Muscle layer of colon (tissue), 2 donors: ENCODE results near the gene GALNT9.

ENCODE experiments used
- H3K27ac ChIP-seq: one replicate; pipeline ENCODE4 v1.7.0; 2013; ENCODE audit warnings: low read depth, mild to moderate bottlenecking, low read length, moderate library complexity
- H3K27me3 ChIP-seq, 2 donors: one replicate each; pipeline ENCODE4 v1.7.0; 2013; ENCODE audit warnings: low read length in 2 of 2, mild to moderate bottlenecking in 2 of 2; ENCODE audit not compliant: insufficient read depth in 2 of 2, control insufficient read depth in 1 of 2
- H3K36me3 ChIP-seq: one replicate; pipeline ENCODE4 v1.7.0; 2013; ENCODE audit warnings: mild to moderate bottlenecking, low read length; ENCODE audit not compliant: insufficient read depth
- H3K4me1 ChIP-seq: one replicate; pipeline ENCODE4 v1.7.0; 2013; ENCODE audit warnings: mild to moderate bottlenecking, low read length; ENCODE audit not compliant: insufficient read depth
- H3K4me3 ChIP-seq, 2 donors: one replicate each; pipeline ENCODE4 v1.7.0; 2013; ENCODE audit warnings: low read length in 2 of 2, low read depth in 1 of 2, mild to moderate bottlenecking in 1 of 2, moderate library complexity in 1 of 2
- H3K9ac ChIP-seq: one replicate; pipeline ENCODE4 v1.7.0; 2013; ENCODE audit warnings: low read length
- H3K9me3 ChIP-seq: one replicate; pipeline ENCODE4 v1.7.0; 2013; ENCODE audit warnings: mild to moderate bottlenecking, low read length
- donor health status: abdominal sarcoma.
- donor health status: Adenocarcinoma of cecum.

The GALNT9 gene

DNA sequence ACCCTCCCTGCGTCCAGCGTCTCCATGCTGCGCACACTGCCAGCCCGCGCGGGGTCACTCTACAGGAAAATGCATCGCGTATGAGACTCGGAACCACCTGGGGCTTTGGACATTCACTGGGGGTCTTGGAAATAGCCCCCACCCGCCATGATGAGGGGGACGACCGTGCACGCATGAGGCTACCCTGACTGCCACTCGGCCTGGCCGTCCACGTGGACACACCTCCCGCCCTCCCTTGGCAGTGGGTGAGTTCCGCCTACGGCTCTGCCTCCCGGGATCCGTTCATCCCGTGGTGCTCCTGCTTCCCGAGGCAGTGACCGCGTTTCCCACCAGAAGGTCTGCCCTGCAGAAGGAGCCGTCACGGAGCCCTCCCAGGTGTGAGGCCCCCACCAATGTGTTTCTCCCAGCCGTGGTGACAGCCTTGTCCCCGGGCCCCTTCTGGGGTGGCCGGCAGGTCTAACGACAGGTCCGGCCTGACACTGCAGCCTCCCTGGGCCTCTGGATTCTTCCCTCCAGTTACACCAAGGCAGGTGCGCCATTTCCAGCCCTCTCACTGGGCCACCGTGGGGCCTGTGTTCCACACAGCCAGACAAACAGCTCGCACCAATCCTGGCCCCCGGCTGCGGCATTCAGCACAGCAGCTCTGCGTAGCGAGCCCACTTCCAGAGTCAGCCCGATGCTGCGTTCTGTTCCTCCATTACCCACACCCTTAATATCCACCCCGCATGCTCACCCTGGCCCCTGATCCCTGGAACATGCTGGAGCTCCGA is 11.1 kb upstream of the GALNT9 start:
- peaks cover under 1 to 21% of the 10 kb centered on the region in 2 donors for H3K27me3 ChIP-seq
- no peak overlapping the region for H3K27ac ChIP-seq
- no peak overlapping the region for H3K9ac ChIP-seq

DNA sequence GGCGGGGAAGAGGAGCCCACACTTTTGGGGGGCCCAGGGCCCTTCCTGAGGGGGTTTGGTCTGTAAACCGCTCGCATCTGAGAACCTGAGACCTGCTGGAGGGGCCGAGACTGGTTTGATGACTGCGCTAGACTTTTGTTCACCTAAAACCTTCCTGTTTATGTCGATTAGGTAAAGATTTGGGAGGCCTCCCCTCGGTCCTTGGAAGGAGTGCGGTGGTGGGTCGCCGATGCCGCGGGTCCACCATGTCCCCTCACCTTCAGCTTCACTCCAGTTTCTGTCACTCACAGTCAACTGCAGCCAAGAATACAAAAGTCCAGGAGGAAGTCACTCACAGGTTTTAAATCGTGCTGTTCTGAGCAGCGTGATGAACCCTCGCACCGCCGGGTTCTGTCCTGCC is 10.5 kb upstream of the GALNT9 start:
- peaks cover 20% of the 10 kb centered on the region for H3K4me1 ChIP-seq
- peaks cover 6 to 27% of the 10 kb centered on the region in 2 donors for H3K27me3 ChIP-seq
- H3K4me3 ChIP-seq = no peak overlapping the region
- no peaks in the 10 kb centered on the region for H3K9me3 ChIP-seq
- H3K27ac ChIP-seq = no peak overlapping the region
- H3K36me3 ChIP-seq = no peaks in the 10 kb centered on the region
- H3K9ac ChIP-seq = no peak overlapping the region

More for the DNA sequence above, 11.1 kb upstream of the GALNT9 start:
- H3K4me1 ChIP-seq = peaks cover 20% of the 10 kb centered on the region
- H3K36me3 ChIP-seq = no peaks in the 10 kb centered on the region
- no peak overlapping the region for H3K4me3 ChIP-seq
- no peaks in the 10 kb centered on the region for H3K9me3 ChIP-seq

DNA sequence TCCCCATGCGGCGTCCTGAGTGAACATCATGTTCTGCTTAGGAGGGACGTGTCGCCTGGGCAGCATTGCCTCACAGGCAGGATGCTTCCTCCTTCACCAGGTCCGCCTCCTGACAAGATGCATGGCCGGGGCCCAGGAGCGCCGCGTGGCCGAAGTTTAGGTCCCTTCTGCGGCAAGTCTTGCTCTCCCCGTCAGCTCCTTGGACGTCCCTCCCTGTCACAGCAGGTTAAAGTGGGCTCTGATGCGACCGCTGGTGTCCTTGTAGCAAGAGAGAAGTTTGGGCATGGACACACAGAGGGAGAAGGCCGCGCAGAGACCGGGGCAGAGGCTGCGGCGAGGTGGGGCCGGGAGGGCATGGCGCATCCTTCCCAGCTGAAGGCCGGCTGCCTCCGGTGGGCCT is 9.4 kb upstream of the GALNT9 start:
- H3K4me1 ChIP-seq = peaks cover 13% of the 10 kb centered on the region
- H3K4me3 ChIP-seq = no peak overlapping the region
- no peak overlapping the region for H3K27ac ChIP-seq
- H3K36me3 ChIP-seq = no peaks in the 10 kb centered on the region
- H3K9me3 ChIP-seq = no peaks in the 10 kb centered on the region
- H3K9ac ChIP-seq = no peak overlapping the region
- peaks cover 9 to 36% of the 10 kb centered on the region in 2 donors for H3K27me3 ChIP-seq

DNA sequence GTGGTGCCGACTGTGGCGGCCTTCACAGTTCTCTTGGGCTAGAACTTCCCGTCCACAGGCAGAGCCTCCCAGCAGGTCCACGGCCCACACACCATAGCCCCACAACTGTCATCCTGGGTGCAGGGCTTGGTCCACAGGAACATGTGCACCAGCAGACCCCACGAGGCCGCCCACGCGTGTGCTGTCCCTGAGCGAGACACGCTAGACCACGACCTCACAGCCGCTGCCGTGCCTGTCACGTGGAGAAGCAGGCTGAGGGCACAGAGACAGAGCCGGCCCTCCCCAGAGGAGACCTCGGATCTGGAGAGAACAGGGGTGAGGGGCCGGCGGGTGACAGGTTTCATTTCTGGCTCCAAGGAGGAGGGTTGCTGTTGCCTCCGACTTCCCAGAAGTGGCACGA is 8.9 kb upstream of the GALNT9 start:
- no peaks in the 10 kb centered on the region for H3K9me3 ChIP-seq
- peaks cover 8% of the 10 kb centered on the region for H3K4me1 ChIP-seq
- peaks cover 12 to 41% of the 10 kb centered on the region in 2 donors for H3K27me3 ChIP-seq
- H3K36me3 ChIP-seq = no peaks in the 10 kb centered on the region
- H3K27ac ChIP-seq = no peak overlapping the region
- no peak overlapping the region for H3K9ac ChIP-seq
- no peak overlapping the region for H3K4me3 ChIP-seq

DNA sequence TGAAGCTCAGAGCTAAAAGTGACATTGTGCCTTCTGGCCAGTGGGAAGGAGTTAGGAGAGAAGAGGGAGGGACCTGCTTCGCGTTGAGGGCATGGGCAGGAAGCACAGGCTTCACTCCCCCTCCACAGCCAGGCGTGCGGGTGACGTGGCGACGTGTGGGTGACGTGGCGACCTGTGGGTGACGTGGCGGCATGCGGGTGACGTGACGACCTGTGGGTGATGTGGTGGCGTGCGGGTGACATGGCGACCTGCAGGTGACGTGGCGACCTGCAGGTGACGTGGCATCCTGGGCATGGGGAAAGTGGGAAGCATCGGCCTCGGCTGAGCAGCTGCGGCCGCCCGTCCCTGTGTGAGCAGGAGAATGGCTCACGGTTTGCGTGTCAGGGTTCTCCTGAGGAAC is 8.2 kb upstream of the GALNT9 start:
- Histone ChIP-seq H3K27me3 (peaks cover 18 to 48% of the 10 kb centered on the region in 2 donors), H3K4me3 (no peak overlapping the region)

DNA sequence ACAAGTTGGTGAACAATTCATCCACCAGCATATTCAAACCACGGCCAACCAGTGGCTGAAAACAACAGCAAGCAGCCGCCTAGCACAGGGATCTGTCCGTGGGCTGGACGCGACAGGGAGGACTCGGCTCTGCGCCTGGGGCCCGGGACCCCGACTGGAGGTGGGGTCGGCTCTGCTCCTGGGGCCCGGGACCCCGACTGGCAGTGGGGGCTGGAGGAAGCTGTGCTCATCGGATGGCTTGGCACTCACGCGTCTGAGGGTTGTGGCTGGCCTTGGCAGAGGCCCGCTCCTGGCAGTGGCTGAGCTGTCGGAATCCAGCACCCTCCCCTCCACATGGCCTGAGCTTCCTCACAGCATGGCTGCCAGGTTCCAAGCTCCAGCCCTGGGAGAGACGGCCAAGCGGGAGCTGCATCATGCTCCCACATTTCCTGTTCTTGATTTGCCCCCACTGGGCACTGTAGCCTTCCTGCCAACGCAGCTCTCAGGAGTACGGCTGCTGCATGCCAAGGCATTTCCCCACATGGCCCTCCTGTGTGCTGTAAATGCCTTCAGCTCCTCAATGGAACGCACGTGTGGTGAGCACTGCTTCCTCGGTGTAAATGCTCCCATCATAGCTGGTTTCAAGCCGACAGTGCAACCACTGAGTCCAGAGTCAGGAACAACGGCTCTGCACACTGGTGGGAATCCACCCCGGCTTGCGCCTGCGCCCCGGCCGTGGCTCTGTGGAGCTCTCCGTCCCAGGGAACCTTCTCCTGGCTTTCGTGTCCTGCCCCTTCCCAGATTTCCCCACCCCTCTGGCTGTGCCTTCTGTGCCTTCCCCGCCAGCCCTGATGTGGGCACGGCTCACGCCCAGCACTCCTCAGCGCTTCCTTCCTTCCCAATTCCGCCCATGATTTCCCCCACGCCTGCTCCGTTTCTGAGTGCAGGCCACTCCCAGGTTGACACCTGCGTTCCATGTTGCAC is 7.3 kb upstream of the GALNT9 start:
- Histone ChIP-seq H3K27me3 (peaks cover 26 to 57% of the 10 kb centered on the region in 2 donors), H3K4me3 (no peak overlapping the region), H3K9ac (no peak overlapping the region), H3K27ac (no peak overlapping the region), H3K4me1 (no peaks in the 10 kb centered on the region), H3K36me3 (no peaks in the 10 kb centered on the region), H3K9me3 (no peaks in the 10 kb centered on the region)

More for the DNA sequence above, 8.2 kb upstream of the GALNT9 start:
- Histone ChIP-seq H3K9ac (no peak overlapping the region), H3K36me3 (no peaks in the 10 kb centered on the region), H3K9me3 (no peaks in the 10 kb centered on the region), H3K4me1 (peaks cover under 1% of the 10 kb centered on the region), H3K27ac (no peak overlapping the region)

DNA sequence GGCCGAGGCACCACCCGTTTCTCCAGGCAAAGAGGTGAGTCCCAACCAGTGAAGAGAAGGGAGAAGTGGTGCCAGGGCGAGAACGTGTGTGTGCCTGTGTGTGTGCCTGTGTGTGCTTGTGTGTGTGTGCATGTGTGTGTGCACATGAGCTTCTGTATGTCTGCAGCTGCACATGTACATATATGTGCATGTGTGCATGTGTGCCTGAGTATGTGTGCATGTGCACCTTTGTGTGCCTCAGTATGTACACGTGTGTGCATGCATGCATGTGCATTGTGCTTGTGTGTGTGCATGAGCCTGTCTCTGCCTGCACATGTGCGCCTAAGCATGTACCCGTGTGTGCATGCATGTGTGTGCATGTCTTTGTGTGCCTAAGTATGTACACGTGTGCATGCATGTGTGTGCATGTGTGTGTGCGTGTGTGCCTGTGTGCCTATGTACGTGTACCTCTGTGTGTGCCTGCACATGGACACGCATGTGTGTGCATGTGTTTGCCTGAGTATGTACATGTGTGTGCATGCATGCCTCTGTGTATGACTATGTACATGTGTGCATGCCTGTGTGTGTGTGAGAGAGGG is 5.9 kb upstream of the GALNT9 start:
- Histone ChIP-seq H3K27me3 (peaks cover 41 to 71% of the 10 kb centered on the region in 2 donors), H3K9ac (no peak overlapping the region), H3K27ac (no peak overlapping the region), H3K4me1 (no peaks in the 10 kb centered on the region), H3K4me3 (no peak overlapping the region), H3K36me3 (no peaks in the 10 kb centered on the region), H3K9me3 (no peaks in the 10 kb centered on the region)

DNA sequence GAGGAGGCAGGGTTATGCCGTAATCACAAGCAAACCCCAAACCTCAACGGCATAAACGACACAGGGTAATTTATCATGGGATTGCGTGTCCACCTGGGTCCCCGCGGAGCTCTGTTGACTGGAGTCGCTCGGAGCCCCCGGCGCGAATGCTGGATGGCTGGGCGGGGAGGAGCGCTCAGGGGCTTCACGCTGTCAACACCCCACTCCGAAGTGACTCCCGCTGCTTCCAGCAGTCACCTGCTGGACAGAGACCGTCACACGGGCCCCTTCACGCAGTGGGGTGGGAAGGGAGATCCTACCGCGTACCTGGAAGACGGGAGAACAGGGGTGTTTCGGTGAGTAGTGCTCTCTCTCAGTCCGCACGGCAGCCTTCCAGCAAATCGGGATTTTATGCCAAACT is 4.4 kb upstream of the GALNT9 start:
- Histone ChIP-seq H3K27ac (no peak overlapping the region), H3K9me3 (no peaks in the 10 kb centered on the region), H3K9ac (no peak overlapping the region), H3K36me3 (no peaks in the 10 kb centered on the region), H3K27me3 (peaks cover 42 to 81% of the 10 kb centered on the region in 2 donors), H3K4me3 (no peak overlapping the region), H3K4me1 (peaks cover 2% of the 10 kb centered on the region)

DNA sequence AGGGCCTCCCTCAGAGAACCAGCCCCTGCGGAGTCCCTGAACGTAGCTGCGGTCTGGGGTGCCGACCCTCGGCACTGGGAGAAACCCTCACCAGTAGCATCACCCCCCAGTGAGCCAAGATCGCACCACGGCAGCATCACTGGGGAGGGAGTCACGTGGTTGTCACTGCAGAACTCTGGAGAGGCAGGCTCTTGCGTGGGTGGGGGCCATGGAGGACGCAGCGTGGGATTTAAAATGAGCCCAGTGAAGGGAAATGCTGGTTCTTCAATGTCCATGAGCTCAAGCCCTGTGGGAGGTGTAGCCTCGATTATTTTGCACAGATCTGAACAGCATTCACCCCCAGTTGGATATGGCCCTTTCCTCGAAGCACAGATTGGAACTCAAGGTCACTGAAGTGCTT is 3.9 kb upstream of the GALNT9 start:
- Histone ChIP-seq H3K27me3 (peaks cover 42 to 85% of the 10 kb centered on the region in 2 donors), H3K9me3 (no peaks in the 10 kb centered on the region)

DNA sequence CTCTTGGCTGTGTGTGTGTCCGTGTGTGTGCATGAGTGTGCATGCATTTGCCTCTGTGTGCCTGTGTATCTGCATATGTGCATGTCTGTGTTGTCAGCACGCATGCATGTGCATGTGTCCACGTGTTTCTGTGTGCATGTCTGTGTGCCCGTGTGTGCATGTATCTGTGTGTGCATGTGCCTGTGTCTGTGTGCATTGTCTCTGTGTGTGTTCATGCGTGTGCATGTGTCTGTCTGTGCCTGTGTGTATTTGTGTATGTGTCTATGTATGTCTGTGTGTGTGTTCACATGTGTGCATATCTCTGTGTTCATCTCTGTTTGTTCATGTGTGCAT is 1.1 kb upstream of the GALNT9 start:
- no peak overlapping the region for H3K4me3 ChIP-seq
- no peak overlapping the region for H3K9ac ChIP-seq

More for the DNA sequence above, 3.9 kb upstream of the GALNT9 start:
- Histone ChIP-seq H3K4me3 (no peak overlapping the region), H3K36me3 (no peaks in the 10 kb centered on the region), H3K4me1 (peaks cover 7% of the 10 kb centered on the region), H3K9ac (no peak overlapping the region), H3K27ac (no peak overlapping the region)

More for the DNA sequence above, 1.1 kb upstream of the GALNT9 start:
- H3K9me3 ChIP-seq = no peaks in the 10 kb centered on the region
- peaks cover 27% of the 10 kb centered on the region for H3K4me1 ChIP-seq
- peaks cover 42 to 64% of the 10 kb centered on the region in 2 donors for H3K27me3 ChIP-seq
- no peaks in the 10 kb centered on the region for H3K36me3 ChIP-seq
- no peak overlapping the region for H3K27ac ChIP-seq
